ENCODE measurements around the gene ASB2. TPM values are rescaled to one million over a fixed set of nuclear protein-coding genes. Genes with fewer than 3 reads are reported as not detected.

The ASB2 gene
- total RNA-seq, 1 experiment from 2014 or later = not detected

GRCh38 chr14:93935213-93935612 is 41.2 kb downstream of the ASB2 start:
- ChIA-PET POLR2A (ENCODE audit: low non-redundant PET) (no interaction called here), CTCF (no interaction called here)
- intact Hi-C loops (cut with micrococcal nuclease; ENCODE audit: unreplicated experiment) = no loop called here
- BruUV-seq (replicated peaks) = no TSS peak
- TF ChIP-seq, protein P1, sequence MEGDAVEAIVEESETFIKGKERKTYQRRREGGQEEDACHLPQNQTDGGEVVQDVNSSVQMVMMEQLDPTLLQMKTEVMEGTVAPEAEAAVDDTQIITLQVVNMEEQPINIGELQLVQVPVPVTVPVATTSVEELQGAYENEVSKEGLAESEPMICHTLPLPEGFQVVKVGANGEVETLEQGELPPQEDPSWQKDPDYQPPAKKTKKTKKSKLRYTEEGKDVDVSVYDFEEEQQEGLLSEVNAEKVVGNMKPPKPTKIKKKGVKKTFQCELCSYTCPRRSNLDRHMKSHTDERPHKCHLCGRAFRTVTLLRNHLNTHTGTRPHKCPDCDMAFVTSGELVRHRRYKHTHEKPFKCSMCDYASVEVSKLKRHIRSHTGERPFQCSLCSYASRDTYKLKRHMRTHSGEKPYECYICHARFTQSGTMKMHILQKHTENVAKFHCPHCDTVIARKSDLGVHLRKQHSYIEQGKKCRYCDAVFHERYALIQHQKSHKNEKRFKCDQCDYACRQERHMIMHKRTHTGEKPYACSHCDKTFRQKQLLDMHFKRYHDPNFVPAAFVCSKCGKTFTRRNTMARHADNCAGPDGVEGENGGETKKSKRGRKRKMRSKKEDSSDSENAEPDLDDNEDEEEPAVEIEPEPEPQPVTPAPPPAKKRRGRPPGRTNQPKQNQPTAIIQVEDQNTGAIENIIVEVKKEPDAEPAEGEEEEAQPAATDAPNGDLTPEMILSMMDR (conservative IDR thresholded peaks at IDR 0.05; ENCODE audit: low read depth, low read length) = no peak
- TF ChIP-seq EZH2 (IDR thresholded peaks at IDR 0.05; ENCODE audit: borderline replicate concordance, low read depth, low read length, poor library complexity, severe bottlenecking) = no peak
- no peak overlapping the region for H3K4me3 ChIP-seq (ENCODE audit: low read depth, low read length, poor library complexity, severe bottlenecking)
- H3K27me3 ChIP-seq (replicated peaks; ENCODE audit: insufficient read depth, low read depth, low read length, poor library complexity) = no peaks in the 10 kb centered on the region
- H3K27ac ChIP-seq (ENCODE audit: low read depth, low read length, poor library complexity, severe bottlenecking) = no peak overlapping the region
- DNase-seq (ENCODE audit: low spot score) = no peak
- H3K9me3 ChIP-seq (ENCODE audit: low read depth, low read length, poor library complexity, severe bottlenecking) = no peaks in the 10 kb centered on the region
- H3K36me3 ChIP-seq (ENCODE audit: insufficient read depth, low read length, poor library complexity, severe bottlenecking) = no peaks in the 10 kb centered on the region
- no peaks in the 10 kb centered on the region for H3K4me1 ChIP-seq (ENCODE audit: insufficient read depth, low read length, poor library complexity, severe bottlenecking)

DNA sequence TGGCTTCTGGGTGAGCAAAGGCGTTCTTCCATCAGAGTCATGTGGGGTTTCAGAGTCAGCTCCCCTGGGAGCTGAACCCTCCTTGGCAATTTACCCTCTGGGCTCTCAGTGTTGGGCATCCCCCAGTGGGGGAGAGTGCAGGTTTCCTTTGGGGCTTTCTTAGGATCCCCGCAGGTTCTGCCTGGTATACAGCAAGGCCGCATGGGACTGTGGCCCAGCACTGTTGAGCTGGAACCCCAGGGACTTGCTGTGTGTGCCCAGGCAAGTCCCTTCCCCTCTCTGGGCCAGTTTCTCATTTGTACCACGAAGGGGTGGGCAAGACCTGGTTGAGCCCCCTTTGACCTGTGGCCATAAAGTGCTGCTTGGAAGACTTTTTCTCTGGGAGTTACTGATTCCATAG is 43.7 kb downstream of the ASB2 start:
- H3K4me3 ChIP-seq (ENCODE audit: low read depth, low read length, poor library complexity, severe bottlenecking) = no peak overlapping the region
- TF ChIP-seq EZH2 (IDR thresholded peaks at IDR 0.05; ENCODE audit: borderline replicate concordance, low read depth, low read length, poor library complexity, severe bottlenecking) = no peak
- TF ChIP-seq, protein P1 (conservative IDR thresholded peaks at IDR 0.05; ENCODE audit: low read depth, low read length) = no peak
- POLR2A ChIA-PET (ENCODE audit: low non-redundant PET) = no interaction called here
- no peak overlapping the region for H3K27ac ChIP-seq (ENCODE audit: low read depth, low read length, poor library complexity, severe bottlenecking)
- H3K9me3 ChIP-seq (ENCODE audit: low read depth, low read length, poor library complexity, severe bottlenecking) = no peaks in the 10 kb centered on the region
- no peak for DNase-seq (ENCODE audit: low spot score)
- CTCF ChIA-PET = no interaction called here
- H3K36me3 ChIP-seq (ENCODE audit: insufficient read depth, low read length, poor library complexity, severe bottlenecking) = no peaks in the 10 kb centered on the region
- intact Hi-C loops (cut with micrococcal nuclease; ENCODE audit: unreplicated experiment) = no loop called here
- no peaks in the 10 kb centered on the region for H3K4me1 ChIP-seq (ENCODE audit: insufficient read depth, low read length, poor library complexity, severe bottlenecking)
- no peaks in the 10 kb centered on the region for H3K27me3 ChIP-seq (replicated peaks; ENCODE audit: insufficient read depth, low read depth, low read length, poor library complexity)
- no TSS peak for BruUV-seq (replicated peaks)

DNA sequence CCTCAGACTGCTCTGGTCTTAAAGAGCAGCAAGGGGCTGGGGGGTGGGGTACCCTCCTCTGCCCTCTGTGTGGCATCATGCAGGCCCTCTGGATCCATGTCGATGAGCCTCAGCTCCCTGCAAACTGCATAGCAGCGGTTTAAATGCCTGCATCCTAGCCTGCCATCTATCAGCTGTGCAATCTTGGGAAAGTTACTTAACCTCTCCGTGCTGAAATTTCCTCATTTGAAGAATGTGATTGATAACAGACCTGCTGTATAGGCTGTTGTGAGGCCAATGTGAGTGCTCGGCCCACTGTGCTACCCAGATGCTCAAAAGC is 45.4 kb downstream of the ASB2 start:
- H3K36me3 ChIP-seq (ENCODE audit: insufficient read depth, low read length, poor library complexity, severe bottlenecking) = no peaks in the 10 kb centered on the region
- no peaks in the 10 kb centered on the region for H3K4me1 ChIP-seq (ENCODE audit: insufficient read depth, low read length, poor library complexity, severe bottlenecking)
- TF ChIP-seq, protein P1 (conservative IDR thresholded peaks at IDR 0.05; ENCODE audit: low read depth, low read length) = no peak
- no peak for TF ChIP-seq EZH2 (IDR thresholded peaks at IDR 0.05; ENCODE audit: borderline replicate concordance, low read depth, low read length, poor library complexity, severe bottlenecking)
- H3K9me3 ChIP-seq (ENCODE audit: low read depth, low read length, poor library complexity, severe bottlenecking) = no peaks in the 10 kb centered on the region
- intact Hi-C loops (cut with micrococcal nuclease; ENCODE audit: unreplicated experiment) = no loop called here
- no peak overlapping the region for H3K27ac ChIP-seq (ENCODE audit: low read depth, low read length, poor library complexity, severe bottlenecking)
- no peak for DNase-seq (ENCODE audit: low spot score)
- H3K4me3 ChIP-seq (ENCODE audit: low read depth, low read length, poor library complexity, severe bottlenecking) = no peak overlapping the region
- H3K27me3 ChIP-seq (replicated peaks; ENCODE audit: insufficient read depth, low read depth, low read length, poor library complexity) = no peaks in the 10 kb centered on the region
- CTCF ChIA-PET = interaction anchor here (0.8 kb wide), 1 partner anchor 9 kb away, joined by 3 read pairs; no protein-coding TSS in a partner anchor
- BruUV-seq (replicated peaks) = no TSS peak
- POLR2A ChIA-PET (ENCODE audit: low non-redundant PET) = no interaction called here

All from A673 (cell line).